ENCODE measurements around the gene IFIT1B. TPM values are rescaled to one million over a fixed set of nuclear protein-coding genes. Genes with fewer than 3 reads are reported as not detected.

Gene IFIT1B
- total and polyA plus RNA-seq, 2 of the 8 experiments (the other 6 are each of a cell fraction or from before 2014, with no cell fraction given), result not detected

- TF ChIP-seq RAD21 (IDR thresholded peaks at IDR 0.05 in 1 of 2, conservative IDR thresholded peaks at IDR 0.05 in 1 of 2; ENCODE audit: low read depth in 2 of 2, low read length in 2 of 2), result no peak
- no peak for TF ChIP-seq CEBPB (IDR thresholded peaks at IDR 0.05; ENCODE audit: low read depth, low read length)
- no peak for TF ChIP-seq PHF8 (conservative IDR thresholded peaks at IDR 0.05; ENCODE audit: low read depth, low read length)
These were observed 25.9 kb upstream of the IFIT1B start (continued) for GRCh38 chr10:89351780-89352597.

Data from H1 (cell line).